Activated CD4-positive, alpha-beta T cell treated with anti-CD3 and anti-CD28 coated beads for 48 hours (primary cell): Measurements from ENCODE around the gene EDNRA.

Experiments
- DNase-seq: peaks from one replicate; pipeline ENCODE4 v3.0.0-alpha.2; 2020

EDNRA gene

GRCh38 chr4:147590249-147590920 lies 109.5 kb downstream of the EDNRA start:
- peak; percentile 62 for DNase-seq

GRCh38 chr4:147591106-147591505 lies 110.2 kb downstream of the EDNRA start:
- no peak for DNase-seq

GRCh38 chr4:147594107-147594506 lies 113.2 kb downstream of the EDNRA start:
- no peak for DNase-seq
